ENCODE results near the gene DNAJC7.

DNAJC7 gene

GRCh38 chr17:41975099-41976083 is 41.8 kb downstream of the DNAJC7 start:
- peak; percentile 44 for DNase-seq (ENCODE audit: low read depth)

- no peak for DNase-seq (ENCODE audit: low read depth)
Measured at GRCh38 chr17:41974658-41975057, 42.6 kb downstream of the DNAJC7 start.

GRCh38 chr17:41974031-41974430 is 43.2 kb downstream of the DNAJC7 start:
- DNase-seq (ENCODE audit: low read depth): no peak

- DNase-seq (ENCODE audit: low read depth): no peak
Measured at GRCh38 chr17:41973408-41973811, 43.8 kb downstream of the DNAJC7 start.

GRCh38 chr17:41972571-41973407 is 44.5 kb downstream of the DNAJC7 start:
- no peak for DNase-seq (ENCODE audit: low read depth)

- no peak for DNase-seq (ENCODE audit: low read depth)
Measured at GRCh38 chr17:41971721-41972523, 45.3 kb downstream of the DNAJC7 start.

GRCh38 chr17:41970901-41971331 is 46.3 kb downstream of the DNAJC7 start:
- no peak for DNase-seq (ENCODE audit: low read depth)

- no peak for DNase-seq (ENCODE audit: low read depth)
Measured at GRCh38 chr17:41968676-41969075, 48.6 kb downstream of the DNAJC7 start.

GRCh38 chr17:41967921-41968578 is 49.2 kb downstream of the DNAJC7 start:
- no peak for DNase-seq (ENCODE audit: low read depth)

GRCh38 chr17:41967141-41967920 is 49.9 kb downstream of the DNAJC7 start:
- DNase-seq (ENCODE audit: low read depth): peak; percentile 12

GRCh38 chr17:41966463-41967140 is 50.6 kb downstream of the DNAJC7 start, which contains the start of gene CNP:
Gene CNP, plus strand, starts transcription at chr17:41966795. Its CDS starts 90 bp downstream, at chr17:41966885.
- DNase-seq (ENCODE audit: low read depth): peak; percentile 95

GRCh38 chr17:41965694-41966462 is 51.4 kb downstream of the DNAJC7 start:
- peak; percentile 47 for DNase-seq (ENCODE audit: low read depth)

- DNase-seq (ENCODE audit: low read depth): peak; percentile 44
Measured at GRCh38 chr17:41962768-41963434, 54.3 kb downstream of the DNAJC7 start.

- no peak for DNase-seq (ENCODE audit: low read depth)
Measured at GRCh38 chr17:41962111-41962510, 55.1 kb downstream of the DNAJC7 start.

- peak; percentile 46 for DNase-seq (ENCODE audit: low read depth)
Measured at GRCh38 chr17:41959336-41960095, 57.7 kb downstream of the DNAJC7 start.

- no peak for DNase-seq (ENCODE audit: low read depth)
Measured at GRCh38 chr17:41959030-41959335, 58.3 kb downstream of the DNAJC7 start.

GRCh38 chr17:41957869-41958439 is 59.3 kb downstream of the DNAJC7 start:
- DNase-seq (ENCODE audit: low read depth): no peak

Measured in fibroblast of gingiva (primary cell).